Stimulated activated CD8-positive, alpha-beta memory T cell treated with anti-CD3 and anti-CD28 coated beads, Interleukin-4, amount 100 ng/mL, for 4 hours (primary cell): ENCODE results near the gene GPC5.

ENCODE experiments used
- DNase-seq, 2 donors: peaks; one replicate each; pipeline ENCODE4 v3.0.0-alpha.2; 2020; ENCODE audit warnings: low read depth in 2 of 2, low spot score in 1 of 2

Gene GPC5

DNA sequence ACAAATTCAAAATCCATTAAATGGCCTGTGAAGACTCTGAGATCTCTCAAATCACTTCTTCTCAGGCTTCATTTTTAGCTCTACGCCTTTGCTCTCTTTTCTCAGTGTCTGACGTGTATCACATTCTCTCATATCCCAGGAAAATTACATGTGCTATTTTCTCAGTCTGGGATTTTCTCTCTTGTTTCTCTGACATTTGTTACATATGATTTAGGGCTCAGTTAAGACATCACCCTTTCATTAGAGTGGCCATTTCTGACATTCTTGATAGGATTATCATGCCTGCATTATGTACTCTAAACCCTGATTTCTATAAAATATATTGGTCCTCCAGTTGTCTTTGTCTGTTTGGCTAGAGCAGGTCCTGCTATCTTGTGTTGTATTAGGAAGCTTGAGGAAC, 136.6 kb downstream of the GPC5 start:
- no peak for DNase-seq

DNA sequence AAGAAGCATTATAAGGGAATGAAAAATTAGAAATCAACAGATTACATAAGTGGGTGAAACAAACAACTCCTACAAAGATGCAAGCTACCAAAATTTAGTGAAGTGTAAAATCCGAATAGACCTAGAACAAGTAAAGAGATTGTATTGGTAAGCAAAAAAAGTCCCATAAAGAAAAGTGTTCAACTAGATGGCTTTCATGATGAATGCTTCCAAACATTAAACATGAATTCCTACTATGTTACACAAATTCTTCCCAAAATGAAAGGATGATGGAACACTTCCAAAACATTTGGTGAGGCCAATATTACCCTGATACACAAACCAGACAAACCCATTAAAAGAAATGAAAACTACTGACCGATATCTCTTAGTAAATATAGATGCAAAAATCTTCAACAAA, 139.0 kb downstream of the GPC5 start:
- no peak for DNase-seq

DNA sequence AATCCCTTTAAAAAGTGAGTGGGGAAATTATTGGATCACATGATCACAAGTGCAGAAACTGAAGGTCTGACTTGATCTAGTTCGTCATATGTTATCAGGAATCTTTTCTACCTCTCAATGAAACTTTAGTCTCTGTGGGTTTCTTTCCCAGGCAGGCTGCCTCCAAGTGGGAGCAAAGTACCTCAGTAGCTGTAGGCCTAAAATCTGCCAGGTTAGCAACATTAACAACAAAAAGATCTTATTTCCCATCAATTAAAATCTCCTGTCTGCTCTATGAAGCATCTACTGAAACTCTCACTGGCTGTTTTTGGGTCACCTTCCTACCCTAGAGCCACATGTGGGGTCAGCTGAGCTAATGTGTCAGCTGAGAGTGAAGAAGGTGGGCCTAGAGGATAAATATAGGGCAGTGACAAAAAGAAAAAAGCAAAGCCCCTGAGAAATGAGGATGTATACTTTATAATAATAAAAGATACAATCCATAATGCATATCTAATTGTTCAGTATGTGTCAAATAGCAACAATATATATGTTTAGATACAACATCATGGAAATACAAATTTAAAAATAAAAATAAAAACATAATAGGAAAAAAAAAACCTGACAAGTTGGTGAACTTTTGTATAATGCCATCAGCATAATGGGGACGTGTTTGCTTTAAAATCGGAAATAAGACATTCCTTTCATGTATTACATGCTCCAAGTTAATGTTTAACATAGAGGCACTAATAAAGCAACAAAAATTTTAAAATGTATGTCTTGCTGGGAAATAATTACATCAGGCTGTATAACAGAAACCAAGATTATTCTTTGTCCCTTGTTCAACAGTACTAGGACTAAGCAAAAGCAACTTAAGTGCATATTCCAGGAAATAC, 141.1 kb downstream of the GPC5 start:
- DNase-seq = no peak

DNA sequence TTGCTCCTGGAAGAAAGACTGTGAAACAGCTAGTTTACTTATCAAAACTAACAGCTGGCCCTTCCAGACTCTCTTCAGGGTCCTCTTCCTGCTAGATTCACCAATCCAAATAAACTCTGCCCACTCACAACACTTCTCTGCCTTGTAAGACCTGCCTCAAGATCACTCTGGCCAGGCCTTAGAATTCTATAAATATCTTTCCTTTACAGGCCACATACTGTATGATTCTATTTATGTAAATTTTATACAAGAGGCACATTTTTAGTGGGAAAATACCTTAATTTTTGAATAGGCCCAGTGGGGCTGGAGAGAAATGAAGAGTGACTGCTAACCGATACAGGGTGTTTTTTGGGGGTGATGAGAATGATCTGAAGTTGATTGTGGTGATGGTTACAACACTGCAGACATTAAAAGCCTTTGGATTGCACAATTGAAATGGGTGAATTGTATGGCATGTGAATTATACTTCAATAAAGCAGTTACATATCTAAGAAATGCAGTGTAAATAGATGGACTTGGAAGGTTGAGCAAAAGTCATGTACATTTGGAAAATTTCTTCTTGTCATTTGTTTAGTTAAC, 141.8 kb downstream of the GPC5 start:
- DNase-seq = no peak

DNA sequence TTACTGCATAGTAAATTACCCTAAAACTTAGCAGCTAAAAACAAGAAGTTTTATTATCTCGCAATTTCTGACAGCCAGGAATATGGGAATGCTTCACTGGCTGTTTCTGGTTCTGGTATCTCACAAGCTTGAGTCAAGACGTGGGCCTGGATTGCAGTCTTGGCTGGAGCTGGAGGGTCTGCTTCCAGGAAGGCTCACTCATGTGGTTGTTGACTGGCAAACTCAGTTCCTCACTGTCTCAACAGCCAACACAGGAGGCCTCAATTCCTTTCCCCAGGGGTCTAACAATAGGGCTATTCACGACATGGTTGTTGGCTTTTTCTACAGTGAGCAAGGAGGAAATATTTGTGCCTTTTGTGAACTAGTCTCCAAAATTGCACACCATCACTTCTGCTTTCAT, 146.3 kb downstream of the GPC5 start:
- DNase-seq = no peak

DNA sequence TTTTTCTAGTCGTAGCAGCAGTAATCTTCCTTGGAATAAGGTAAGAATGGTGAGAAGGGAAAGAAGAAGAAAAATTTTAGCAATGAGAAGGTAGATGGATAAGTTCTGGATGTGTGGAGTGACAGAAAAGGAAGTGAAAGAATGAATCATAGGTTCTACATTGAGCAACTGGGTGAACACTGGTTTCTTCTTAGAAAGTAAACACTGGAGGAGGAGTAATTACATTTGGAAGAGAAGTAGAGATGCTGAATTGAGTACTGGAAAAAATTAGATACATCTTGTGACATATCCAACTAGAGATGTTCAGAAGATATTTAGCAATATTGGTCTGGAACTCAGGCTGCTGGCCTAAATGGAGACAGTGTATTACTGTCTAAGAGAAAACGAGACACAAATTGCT, 148.5 kb downstream of the GPC5 start:
- DNase-seq = no peak

DNA sequence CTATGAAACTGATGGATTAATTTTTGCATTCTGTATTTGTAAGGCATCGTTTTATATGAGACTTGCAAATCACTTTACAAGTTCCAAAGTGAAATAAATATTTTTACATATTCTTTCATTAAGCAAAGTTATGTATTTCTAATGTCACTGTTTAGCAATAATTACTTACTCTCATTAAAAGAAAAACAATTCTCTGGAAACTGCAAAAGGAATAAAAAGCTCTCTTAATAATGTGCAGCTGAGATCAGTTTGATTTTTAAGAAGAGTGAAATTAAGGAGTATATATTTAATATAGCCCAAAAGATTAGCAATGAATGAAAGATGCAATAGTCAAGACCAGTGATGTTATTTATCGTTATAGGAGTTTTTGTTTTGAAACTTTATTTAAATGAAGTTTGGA, 155.2 kb downstream of the GPC5 start:
- DNase-seq = no peak

DNA sequence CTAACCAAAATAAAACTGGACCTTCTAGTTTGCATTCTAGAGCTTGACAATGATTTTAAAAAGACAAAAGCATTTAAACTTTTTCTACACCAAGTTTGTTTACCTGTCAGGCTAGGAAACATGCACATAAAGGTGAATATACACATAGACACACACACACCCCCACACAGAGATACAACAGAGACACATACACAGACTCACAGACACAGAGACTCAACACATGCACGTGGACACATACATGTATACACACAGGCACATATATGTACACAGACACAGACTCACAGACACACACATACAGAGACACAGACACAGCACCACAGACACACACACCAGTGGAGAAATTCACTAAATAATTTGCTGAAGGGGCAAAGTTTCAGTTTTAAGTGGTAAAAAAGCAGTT, 155.7 kb downstream of the GPC5 start:
- DNase-seq = no peak

DNA sequence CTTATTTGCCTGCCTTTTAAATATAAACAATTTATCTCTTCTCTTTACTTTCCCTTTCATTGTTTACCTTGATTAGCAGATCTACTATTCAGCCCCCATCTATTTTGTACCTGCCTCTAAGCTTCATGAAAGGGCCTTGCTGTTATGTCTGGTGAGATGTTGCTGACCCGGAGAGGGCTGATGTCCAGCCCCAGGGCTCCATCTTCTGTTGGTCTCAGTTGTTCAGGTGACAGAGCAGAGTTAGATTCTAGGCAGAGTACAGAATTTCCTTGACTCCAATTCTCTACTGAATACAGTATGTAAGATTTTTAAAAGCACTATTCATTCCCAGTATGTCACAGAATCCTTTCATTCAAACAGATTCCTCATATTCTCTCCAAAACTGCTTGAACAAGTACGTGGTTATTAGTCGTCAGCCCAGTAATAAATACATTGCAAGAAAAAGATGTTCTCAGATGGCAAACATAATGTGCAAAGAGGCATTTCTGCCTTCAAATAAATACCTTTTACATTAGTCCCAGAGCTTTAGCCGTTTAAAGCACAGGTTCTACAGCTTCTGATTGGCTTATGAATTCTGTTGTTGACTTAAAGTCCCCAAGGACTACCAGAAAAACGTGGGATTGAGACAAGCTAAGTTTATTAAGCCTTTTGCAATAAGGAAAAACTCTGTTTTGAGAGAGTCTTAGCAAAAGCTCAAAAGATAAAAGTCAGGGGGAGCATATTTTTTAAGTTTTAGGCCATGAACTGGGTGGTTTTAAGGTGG, 159.1 kb downstream of the GPC5 start:
- DNase-seq = no peak

DNA sequence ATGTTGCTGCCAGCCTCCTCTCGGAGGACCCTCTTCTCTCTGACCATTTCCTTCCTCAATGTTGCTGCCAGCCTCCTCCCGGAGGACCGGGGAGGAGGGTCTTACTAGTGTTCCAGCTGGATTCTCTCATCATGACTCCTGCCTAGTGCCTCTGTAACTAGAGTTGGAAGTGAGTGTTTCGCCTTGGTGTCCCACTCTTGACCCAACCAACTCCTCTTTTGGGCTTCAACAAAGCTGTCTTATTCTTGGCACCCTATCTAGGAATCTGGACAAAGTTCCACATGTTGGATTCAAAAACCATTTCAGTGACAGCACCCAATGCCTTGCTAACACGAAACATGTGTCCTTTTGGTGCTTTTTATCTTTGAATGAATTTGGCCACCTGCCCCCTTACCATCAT, 165.4 kb downstream of the GPC5 start:
- no peak for DNase-seq

DNA sequence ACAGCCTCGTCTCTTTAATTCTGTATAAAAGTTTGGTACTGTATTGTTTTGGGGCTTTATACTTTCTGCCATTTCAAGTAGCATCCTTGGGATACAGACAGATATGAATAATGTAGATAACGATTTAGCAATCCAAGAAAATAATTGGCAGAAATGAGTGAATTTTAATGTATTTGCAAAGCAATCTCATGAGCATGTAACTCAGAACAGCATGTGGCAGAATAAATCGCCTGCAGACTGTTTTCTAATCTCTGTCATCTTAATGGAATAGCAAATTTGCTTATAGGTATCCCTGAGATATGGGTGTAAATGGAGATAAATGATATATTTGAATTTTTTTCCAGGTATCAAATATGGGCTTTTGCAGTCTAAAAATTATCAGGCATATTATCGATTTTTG, 166.0 kb downstream of the GPC5 start:
- no peak for DNase-seq

DNA sequence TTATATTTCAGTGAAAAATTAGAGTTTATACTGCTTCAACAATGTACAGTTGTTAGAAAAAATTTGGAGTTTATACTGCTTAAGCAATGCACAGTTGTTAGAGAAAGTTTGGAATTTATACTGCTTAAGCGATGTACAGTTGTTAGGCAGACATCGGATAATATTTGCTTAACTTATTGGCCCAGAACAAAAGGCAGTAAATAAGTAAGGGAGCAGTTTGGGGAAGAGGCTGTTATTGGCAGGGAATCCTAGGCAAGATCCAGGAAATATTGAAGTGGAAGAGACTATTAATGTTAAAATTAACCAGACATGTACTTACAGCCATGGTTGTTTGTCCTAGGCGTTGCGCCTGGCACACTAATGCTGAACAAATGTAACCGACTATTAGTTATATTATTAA, 166.9 kb downstream of the GPC5 start:
- no peak for DNase-seq

DNA sequence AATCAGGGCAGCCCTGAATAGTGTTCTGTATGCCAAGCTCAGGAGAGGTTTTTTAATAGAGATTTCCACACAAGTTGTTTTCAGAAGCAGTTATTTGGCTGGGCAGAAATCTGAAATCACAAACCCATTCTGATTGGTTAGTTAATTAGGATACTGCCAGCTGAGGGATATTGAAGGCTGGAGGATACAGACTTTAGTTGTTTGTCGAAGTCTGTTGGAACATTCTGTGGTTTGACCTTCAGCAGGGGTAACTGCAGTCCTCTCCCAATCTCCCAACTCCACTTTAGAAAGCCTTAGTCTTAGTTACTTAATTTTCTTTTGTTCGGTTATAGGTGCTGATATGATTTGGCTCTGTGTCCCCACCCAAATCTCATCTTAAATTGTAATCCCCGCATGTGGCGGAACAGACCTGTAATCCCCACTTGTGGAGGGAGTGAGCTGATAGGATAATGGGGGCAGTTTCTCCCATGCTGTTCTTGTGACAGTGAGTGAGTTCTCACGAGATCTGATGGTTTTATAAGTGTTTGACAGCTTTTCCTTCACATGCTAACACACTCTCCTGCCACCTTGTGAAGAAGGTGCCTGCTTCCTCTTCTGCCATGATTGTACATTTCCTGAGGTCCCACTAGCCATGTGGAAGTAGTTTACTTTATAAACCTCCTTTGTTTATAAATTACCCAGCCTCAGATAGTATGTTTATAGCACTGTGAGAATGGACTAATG, 169.2 kb downstream of the GPC5 start:
- no peak for DNase-seq

DNA sequence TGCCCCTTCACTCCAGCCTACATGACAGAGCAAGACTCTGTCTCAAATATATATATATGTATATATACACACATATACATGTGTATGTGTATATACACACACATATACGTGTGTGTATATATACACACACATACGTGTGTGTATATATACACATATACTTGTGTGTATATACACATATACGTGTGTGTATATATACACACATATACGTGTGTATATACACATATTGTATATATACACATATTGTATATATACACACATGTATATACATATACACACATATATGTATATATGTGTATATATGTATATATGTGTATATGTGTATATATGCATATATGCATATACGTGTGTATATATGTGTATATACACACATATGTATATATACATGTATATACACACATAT, 173.3 kb downstream of the GPC5 start:
- no peak for DNase-seq

DNA sequence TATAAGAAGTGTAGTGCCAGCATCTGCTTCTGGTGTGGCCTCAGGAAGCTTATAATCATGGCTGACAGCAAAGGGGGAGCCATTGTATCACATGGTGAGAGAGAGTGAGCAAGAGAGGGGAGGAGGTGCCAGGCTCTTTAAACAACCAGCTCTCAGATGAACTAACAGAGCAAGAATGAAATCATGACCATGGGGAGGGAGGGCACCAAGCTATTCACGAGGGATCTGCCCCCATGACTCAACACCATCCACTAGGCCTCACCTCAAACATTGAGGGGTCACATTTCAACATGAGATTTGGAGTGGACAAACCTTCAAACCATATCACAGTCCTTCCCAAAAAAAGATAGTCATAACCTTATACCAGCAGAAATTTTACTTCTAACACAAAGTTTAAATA, 174.0 kb downstream of the GPC5 start:
- DNase-seq = no peak

DNA sequence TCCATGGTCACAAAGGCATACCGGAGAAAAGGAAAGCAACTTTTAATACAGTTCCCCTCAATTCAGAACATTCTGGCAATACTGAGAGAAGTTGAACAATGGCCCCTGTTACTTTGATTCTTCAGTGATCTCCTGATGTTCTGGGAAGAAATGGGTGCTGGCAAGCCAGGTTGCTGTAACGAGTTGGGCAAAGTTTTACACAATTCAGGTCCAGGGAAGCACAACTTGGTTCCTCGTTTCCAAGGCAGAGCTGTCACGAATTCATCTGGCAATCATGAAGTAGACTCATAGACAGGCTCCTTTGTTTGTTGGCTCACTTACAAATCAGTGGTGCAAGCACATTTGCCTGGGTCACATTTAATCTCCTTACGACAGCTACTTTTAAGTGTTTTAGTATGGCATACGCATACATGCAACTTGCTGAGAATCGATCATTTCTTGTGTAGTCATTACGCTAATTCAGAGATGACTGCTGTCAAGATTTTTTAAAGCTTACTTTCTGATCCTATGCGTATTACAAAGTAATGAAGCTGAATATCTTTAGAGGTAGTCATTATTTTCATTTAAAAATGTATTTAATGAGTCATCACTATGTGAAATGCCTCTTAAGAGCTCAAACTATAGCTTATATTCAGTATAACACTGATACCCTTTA, 174.7 kb downstream of the GPC5 start:
- no peak for DNase-seq

DNA sequence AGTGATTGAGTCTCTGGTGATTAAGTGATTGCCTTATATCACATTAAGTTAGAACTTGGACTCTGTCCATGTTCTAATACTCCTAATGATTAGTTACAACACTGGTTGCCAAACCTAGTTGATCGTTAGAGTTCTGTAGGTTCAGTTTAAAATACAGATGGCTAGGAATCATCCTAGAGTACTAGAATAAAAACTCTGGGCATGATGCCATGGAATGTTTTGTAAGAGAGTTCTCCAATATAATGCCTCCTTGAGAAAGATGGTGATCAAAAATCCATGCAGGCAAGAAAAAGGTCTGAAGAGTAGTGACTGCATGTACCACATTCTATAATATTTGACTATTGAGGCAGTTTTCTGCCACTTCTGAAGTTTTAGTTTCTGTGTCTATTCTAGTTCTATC, 176.3 kb downstream of the GPC5 start:
- DNase-seq = no peak

DNA sequence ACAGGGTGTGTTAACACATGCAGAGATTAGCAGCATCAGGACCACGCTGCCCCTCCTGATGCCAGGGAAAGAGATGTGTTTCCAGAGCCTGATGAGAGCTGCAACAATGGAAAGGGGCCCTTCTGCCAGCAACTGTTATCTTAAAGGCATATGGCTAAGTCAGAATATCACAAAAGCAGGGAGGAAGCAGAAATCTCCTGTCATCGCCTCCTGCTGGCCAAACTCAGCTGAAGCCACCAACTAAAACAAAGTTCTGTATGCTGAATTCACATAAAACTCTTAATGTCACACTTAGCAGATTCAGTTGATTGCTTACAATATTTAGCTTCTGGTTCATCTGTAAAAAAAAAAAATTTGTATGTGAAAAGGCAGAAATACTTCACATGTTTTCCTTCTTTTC, 178.2 kb downstream of the GPC5 start:
- DNase-seq = no peak

DNA sequence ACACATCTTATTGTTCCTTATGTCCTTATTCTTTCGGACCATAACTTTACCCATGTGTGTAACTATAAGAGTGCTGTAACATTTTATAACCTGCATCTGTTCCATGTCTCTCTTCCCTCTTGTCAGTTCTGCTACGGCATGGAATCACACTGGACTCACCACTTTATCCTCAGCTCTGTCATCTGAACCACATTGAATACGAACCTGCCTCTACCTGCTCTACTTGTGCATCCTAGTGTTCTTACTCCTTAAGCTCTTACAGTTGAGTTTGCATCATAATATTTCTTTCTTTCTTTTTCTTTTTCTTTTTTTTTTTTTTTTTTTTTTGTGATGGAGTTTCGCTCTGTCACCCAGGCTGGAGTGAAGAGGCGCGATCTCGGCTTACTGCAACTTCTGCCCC, 180.9 kb downstream of the GPC5 start:
- DNase-seq = no peak

DNA sequence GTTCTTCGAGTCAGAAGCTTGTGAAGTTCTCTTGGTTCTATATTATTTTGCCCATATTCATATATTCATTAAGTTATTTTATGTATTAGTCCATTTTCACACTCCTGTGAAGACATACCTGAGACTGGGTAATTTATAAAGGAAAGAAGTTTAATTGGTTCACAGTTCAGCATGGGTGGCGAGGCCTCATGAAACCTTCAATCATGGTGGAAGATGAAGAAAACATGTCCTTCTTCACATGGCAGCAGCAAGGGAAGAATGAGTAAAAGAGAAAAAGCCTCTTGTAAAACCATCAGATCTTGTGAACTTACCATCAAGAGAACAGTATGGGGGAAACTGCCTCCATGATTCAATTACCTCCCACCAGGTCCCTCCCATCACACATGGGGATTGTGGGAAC, 182.3 kb downstream of the GPC5 start:
- no peak for DNase-seq

DNA sequence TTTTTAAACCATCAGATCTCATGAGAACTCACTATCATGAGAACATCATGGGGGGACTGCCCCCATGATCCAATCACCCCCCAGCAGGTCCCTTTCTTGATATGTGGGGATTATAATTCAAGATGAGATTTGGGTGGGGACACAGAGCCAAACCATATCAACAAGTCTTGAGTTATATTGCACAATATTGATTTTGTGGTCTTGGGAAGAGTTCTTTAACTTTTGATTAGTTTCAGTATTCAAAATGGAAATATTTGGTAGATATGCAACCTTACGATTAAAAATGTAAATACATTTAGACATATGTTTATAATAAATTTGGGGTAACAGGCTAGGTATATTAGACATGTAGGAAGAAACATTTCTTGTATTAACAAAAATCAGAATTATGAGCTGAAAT, 188.2 kb downstream of the GPC5 start:
- no peak for DNase-seq
